Keratinocyte (primary cell): ENCODE results near the gene SYNE2.
"Not testable (repeated sequence)": the region's sequence is repeated elsewhere in the genome, so short reads cannot be mapped to it uniquely, and the experiment has no call there.

Experiments
- CTCF ChIP-seq, 3 experiments: IDR thresholded peaks in 1 of 3; conservative IDR thresholded peaks in 1 of 3; optimal IDR thresholded peaks in 1 of 3; 2 replicates in 2 of 3; 3 replicates in 1 of 3; pipeline versions ENCODE3 to v1.5.1; 2011; ENCODE audit warnings: low read length in 3 of 3, mild to moderate bottlenecking in 3 of 3, moderate library complexity in 2 of 3, control low read depth in 1 of 3, inconsistent platforms in 1 of 3; ENCODE audit not compliant: insufficient read depth in 2 of 3; ENCODE audit errors: extremely low read depth in 1 of 3
- EZH2 ChIP-seq: IDR thresholded peaks from one replicate; pipeline ENCODE4 v1.6.1; 2012; ENCODE audit warnings: inconsistent platforms, mild to moderate bottlenecking, low read length, moderate library complexity

- not testable (repeated sequence) for TF ChIP-seq CTCF (optimal IDR thresholded peaks at IDR 0.05 in 1 of 3, IDR thresholded peaks at IDR 0.05 in 1 of 3, conservative IDR thresholded peaks at IDR 0.05 in 1 of 3; ENCODE audit: extremely low read depth in 1 of 3, insufficient read depth in 2 of 3, low read length in 3 of 3); EZH2
Measured at GRCh38 chr14:63870753-63871037, 17.9 kb downstream of the SYNE2 start.
